ENCODE data around the gene LIPM.

GRCh38 chr10:88800152-88801125, 2.1 kb upstream of the LIPM start:
- TF ChIP-seq, protein P1, sequence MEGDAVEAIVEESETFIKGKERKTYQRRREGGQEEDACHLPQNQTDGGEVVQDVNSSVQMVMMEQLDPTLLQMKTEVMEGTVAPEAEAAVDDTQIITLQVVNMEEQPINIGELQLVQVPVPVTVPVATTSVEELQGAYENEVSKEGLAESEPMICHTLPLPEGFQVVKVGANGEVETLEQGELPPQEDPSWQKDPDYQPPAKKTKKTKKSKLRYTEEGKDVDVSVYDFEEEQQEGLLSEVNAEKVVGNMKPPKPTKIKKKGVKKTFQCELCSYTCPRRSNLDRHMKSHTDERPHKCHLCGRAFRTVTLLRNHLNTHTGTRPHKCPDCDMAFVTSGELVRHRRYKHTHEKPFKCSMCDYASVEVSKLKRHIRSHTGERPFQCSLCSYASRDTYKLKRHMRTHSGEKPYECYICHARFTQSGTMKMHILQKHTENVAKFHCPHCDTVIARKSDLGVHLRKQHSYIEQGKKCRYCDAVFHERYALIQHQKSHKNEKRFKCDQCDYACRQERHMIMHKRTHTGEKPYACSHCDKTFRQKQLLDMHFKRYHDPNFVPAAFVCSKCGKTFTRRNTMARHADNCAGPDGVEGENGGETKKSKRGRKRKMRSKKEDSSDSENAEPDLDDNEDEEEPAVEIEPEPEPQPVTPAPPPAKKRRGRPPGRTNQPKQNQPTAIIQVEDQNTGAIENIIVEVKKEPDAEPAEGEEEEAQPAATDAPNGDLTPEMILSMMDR (IDR thresholded peaks at IDR 0.05; ENCODE audit: borderline replicate concordance, extremely low read depth, low read length, poor library complexity, severe bottlenecking) = no peak
- TF ChIP-seq EZH2 (IDR thresholded peaks at IDR 0.05; ENCODE audit: borderline replicate concordance, low read depth, low read length, severe bottlenecking) = no peak
